HG03442 (cell line): ENCODE data around the gene KRTDAP.

Experiments
- ATAC-seq: cut with Tn5 transposase; IDR thresholded peaks from one replicate; pipeline ENCODE4 v1.9.1; 2021; ENCODE audit warnings: mild to moderate bottlenecking, moderate library complexity; ENCODE audit not compliant: unreplicated experiment

The KRTDAP gene

GRCh38 chr19:35513628-35514281, 23.5 kb upstream of the KRTDAP start, which contains the start of gene DMKN:
Gene DMKN (minus strand): TSS chr19:35513649. CDS start chr19:35513475, 174 bp downstream.
- no peak for ATAC-seq

- ATAC-seq, result no peak
Observed at GRCh38 chr19:35512831-35513627, 22.8 kb upstream of the KRTDAP start.

- no peak for ATAC-seq
Observed at GRCh38 chr19:35511337-35511736, 21.1 kb upstream of the KRTDAP start.

- no peak for ATAC-seq
Observed at GRCh38 chr19:35510626-35510964, 20.3 kb upstream of the KRTDAP start.

GRCh38 chr19:35509861-35510625, 19.8 kb upstream of the KRTDAP start:
- ATAC-seq, result no peak

- ATAC-seq, result no peak
Observed at GRCh38 chr19:35509018-35509652, 18.9 kb upstream of the KRTDAP start.

GRCh38 chr19:35508129-35508528, 17.9 kb upstream of the KRTDAP start:
- no peak for ATAC-seq

- no peak for ATAC-seq
Observed at GRCh38 chr19:35507561-35507960, 17.3 kb upstream of the KRTDAP start.

GRCh38 chr19:35506011-35506410, 15.7 kb upstream of the KRTDAP start:
- no peak for ATAC-seq

- ATAC-seq, result no peak
Observed at GRCh38 chr19:35502751-35503150, 12.5 kb upstream of the KRTDAP start.

- ATAC-seq, result no peak
Observed at GRCh38 chr19:35501684-35502083, 11.4 kb upstream of the KRTDAP start.

- ATAC-seq, result no peak
Observed at GRCh38 chr19:35500611-35501010, 10.3 kb upstream of the KRTDAP start.

GRCh38 chr19:35498984-35499527, 8.8 kb upstream of the KRTDAP start:
- no peak for ATAC-seq

GRCh38 chr19:35498220-35498619, 8.0 kb upstream of the KRTDAP start:
- no peak for ATAC-seq

- ATAC-seq, result no peak
Observed at GRCh38 chr19:35497406-35497805, 7.1 kb upstream of the KRTDAP start.

- ATAC-seq, result no peak
Observed at GRCh38 chr19:35495107-35496064, 5.1 kb upstream of the KRTDAP start.

- no peak for ATAC-seq
Observed at GRCh38 chr19:35493971-35494370, 3.7 kb upstream of the KRTDAP start.

GRCh38 chr19:35491836-35492360, 1.6 kb upstream of the KRTDAP start:
- no peak for ATAC-seq

GRCh38 chr19:35488677-35489076, 1.6 kb downstream of the KRTDAP start:
- no peak for ATAC-seq
